WERI-Rb-1 (cell line): ENCODE data around the gene LASP1.
"Not testable (repeated sequence)": the region's sequence is repeated elsewhere in the genome, so short reads cannot be mapped to it uniquely, and the experiment has no call there.

Experiments
- DNase-seq: peaks from one replicate; pipeline ENCODE4 v3.0.0-alpha.2; 2020
- H3K27ac ChIP-seq: fragments of 250-450 bp; sonication (Bioruptor Pico); 2 replicates; pipeline ENCODE4 v1.5.1; 2020; ENCODE audit warnings: mild to moderate bottlenecking, moderate library complexity
- H3K27me3 ChIP-seq: fragments of 250-450 bp; sonication (Bioruptor Pico); 2 replicates; pipeline ENCODE4 v1.5.1; 2021; ENCODE audit warnings: mild to moderate bottlenecking, low read depth, moderate library complexity; ENCODE audit not compliant: insufficient read depth, severe bottlenecking
- H3K36me3 ChIP-seq: fragments of 250-450 bp; sonication (Bioruptor Pico); 2 replicates; pipeline ENCODE4 v1.5.1; 2020; ENCODE audit warnings: mild to moderate bottlenecking, moderate library complexity
- H3K4me3 ChIP-seq: 2 replicates; pipeline ENCODE4 v1.5.1; 2011; ENCODE audit warnings: low read depth, mild to moderate bottlenecking, control low read depth, low read length
- H3K9me3 ChIP-seq: fragments of 250-450 bp; sonication (Bioruptor Pico); 2 replicates; pipeline ENCODE4 v1.5.1; 2021; ENCODE audit warnings: mild to moderate bottlenecking, moderate library complexity; ENCODE audit not compliant: severe bottlenecking
- TF ChIP-seq, protein P1 (sequence below): IDR thresholded peaks from 2 replicates; pipeline ENCODE4 v1.5.1; 2011; ENCODE audit warnings: low read depth, mild to moderate bottlenecking, control low read depth, inconsistent platforms, low read length

Gene LASP1

DNA sequence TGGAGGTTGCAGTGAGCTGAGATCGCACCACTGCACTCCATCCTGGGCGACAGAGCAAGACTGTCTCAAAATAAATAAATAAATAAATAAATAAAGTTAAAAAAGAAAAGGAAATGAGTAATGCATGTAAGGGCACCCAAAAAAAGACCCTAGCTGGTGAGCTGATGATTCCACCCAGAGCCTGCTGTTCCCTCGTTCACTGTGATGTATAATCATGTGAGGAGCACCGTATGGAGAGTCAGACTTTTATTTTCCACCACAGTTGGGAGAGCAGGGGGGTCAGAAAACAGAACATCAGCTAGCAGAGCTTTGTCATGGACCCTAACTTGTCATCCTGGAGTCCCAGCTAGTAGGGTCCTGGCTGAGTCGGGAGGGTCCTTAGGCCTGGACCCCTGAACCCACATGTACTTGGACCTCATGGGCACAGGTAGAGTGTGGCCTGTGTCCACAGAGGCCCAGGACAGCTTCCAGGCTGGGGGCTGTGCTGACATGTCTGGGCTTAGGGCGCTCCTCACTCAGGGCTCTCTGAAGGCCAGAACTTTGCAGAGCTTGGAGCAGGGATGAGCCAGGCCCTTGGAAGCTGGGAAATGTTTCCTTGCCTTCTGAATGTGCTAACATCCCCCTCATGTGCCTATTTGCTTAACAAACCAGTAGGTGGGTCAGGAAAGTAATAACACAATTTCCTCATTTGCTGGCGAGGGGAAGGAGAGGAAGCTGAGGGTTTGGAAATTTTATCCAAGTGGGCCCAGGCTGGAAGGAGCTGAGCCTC, 36.8 kb downstream of the LASP1 start:
- DNase-seq: no peak
- Histone ChIP-seq H3K36me3 (peaks cover 10% of the 10 kb centered on the region; the same call in 1 of the 2 replicates), H3K9me3 (no peaks in the 10 kb centered on the region), H3K27me3 (no peaks in the 10 kb centered on the region), H3K27ac (no peak overlapping the region), H3K4me3 (no peak overlapping the region)
- TF ChIP-seq, protein P1, sequence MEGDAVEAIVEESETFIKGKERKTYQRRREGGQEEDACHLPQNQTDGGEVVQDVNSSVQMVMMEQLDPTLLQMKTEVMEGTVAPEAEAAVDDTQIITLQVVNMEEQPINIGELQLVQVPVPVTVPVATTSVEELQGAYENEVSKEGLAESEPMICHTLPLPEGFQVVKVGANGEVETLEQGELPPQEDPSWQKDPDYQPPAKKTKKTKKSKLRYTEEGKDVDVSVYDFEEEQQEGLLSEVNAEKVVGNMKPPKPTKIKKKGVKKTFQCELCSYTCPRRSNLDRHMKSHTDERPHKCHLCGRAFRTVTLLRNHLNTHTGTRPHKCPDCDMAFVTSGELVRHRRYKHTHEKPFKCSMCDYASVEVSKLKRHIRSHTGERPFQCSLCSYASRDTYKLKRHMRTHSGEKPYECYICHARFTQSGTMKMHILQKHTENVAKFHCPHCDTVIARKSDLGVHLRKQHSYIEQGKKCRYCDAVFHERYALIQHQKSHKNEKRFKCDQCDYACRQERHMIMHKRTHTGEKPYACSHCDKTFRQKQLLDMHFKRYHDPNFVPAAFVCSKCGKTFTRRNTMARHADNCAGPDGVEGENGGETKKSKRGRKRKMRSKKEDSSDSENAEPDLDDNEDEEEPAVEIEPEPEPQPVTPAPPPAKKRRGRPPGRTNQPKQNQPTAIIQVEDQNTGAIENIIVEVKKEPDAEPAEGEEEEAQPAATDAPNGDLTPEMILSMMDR: no peak

DNA sequence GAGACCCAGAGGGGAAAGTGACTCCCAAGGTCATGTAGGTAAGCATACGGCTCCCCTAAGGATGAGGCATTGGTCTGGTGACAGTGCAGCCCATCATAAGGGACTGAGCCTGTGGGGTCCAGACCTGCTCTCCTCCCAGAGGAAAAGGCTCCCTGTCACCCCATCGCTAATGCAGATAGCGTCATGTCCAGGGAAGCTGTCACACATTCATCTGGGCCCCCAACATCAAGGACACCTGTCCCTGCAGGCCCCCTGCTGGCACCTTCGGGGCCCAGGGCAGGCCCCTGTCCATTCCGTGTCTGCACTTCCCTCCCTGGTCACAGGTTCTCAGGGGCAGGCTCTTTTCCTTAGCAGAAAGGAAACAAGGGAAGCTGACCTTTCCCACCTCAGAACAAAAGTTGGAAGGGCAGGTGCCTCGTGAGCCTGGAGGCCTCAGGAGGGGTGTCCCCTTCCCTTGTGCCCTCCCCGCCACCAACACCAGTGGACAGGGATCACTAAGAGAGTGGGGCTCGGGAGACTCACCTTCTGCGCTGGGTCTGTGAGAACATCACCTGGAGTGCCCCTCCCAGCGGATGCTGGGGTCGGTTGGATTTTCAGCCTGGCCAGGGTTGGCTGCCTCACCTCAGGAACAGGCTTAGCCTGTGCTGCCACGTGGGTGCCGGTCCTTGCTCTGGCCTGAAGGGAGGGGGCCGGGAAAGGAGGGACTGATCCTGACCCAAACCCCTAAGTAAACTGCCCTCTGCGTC, 38.2 kb downstream of the LASP1 start:
- Histone ChIP-seq H3K36me3 (peaks cover 10% of the 10 kb centered on the region; the same call in 1 of the 2 replicates), H3K27ac (no peak overlapping the region), H3K27me3 (no peaks in the 10 kb centered on the region), H3K9me3 (no peaks in the 10 kb centered on the region), H3K4me3 (no peak overlapping the region)
- TF ChIP-seq, protein P1: 0 out of 2 replicates have a peak, but pooled peaks have one; percentile 12
- DNase-seq: no peak

DNA sequence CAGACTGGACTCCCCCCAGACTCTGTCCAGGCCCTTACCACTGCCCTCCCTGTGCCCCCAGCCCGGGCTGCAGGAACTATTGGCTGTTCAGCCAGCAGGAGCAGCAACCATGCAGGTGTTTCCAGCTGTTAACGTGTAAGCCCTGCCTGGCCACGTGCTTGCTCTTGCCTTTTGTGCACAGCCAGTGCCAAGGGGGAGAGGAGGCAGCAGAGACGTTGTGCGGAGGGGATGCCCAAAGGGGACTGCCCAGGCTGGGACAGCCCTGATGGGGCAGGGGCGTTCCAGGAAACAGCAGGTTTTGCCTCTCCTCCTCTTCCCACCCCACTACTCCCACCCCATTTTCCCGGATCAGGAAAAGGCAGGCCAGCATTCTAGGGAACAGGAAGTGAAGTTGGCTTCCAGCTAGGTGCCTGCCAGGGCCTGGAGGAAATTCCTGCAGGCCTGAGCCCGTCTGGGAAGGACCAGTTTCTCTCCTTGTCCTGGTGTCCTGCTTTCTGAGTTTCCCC, 38.9 kb downstream of the LASP1 start:
- no peaks in the 10 kb centered on the region for H3K9me3 ChIP-seq
- no peak overlapping the region for H3K4me3 ChIP-seq
- no peak for DNase-seq
- no peaks in the 10 kb centered on the region for H3K27me3 ChIP-seq
- no peak overlapping the region for H3K27ac ChIP-seq
- peaks cover 6% of the 10 kb centered on the region; the same call in 1 of the 2 replicates for H3K36me3 ChIP-seq
- TF ChIP-seq, protein P1: no peak

DNA sequence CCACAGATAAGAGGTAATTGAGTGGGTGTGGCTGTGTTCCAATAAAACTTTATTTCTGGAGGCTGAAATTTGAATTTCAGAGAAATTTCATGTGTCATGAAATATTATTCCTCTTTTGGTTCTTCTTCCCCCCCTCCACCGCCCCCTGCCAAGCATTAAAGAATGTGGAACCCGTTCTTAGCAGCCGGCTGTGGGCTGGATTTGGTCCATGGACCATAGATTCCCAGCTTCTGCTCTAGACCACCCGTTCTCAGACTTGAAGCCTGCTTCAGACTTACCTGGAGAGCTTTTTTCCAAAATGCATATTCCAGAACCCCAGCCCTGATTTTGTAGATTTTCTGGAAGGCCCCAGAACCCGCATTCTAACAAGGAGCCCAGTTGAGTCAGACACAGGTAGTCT, 40.5 kb downstream of the LASP1 start:
- no peak for DNase-seq
- no peaks in the 10 kb centered on the region for H3K27me3 ChIP-seq
- H3K27ac ChIP-seq: no peak overlapping the region
- TF ChIP-seq, protein P1: no peak
- H3K36me3 ChIP-seq: peaks cover 2% of the 10 kb centered on the region
- H3K4me3 ChIP-seq: no peak overlapping the region
- no peaks in the 10 kb centered on the region for H3K9me3 ChIP-seq

DNA sequence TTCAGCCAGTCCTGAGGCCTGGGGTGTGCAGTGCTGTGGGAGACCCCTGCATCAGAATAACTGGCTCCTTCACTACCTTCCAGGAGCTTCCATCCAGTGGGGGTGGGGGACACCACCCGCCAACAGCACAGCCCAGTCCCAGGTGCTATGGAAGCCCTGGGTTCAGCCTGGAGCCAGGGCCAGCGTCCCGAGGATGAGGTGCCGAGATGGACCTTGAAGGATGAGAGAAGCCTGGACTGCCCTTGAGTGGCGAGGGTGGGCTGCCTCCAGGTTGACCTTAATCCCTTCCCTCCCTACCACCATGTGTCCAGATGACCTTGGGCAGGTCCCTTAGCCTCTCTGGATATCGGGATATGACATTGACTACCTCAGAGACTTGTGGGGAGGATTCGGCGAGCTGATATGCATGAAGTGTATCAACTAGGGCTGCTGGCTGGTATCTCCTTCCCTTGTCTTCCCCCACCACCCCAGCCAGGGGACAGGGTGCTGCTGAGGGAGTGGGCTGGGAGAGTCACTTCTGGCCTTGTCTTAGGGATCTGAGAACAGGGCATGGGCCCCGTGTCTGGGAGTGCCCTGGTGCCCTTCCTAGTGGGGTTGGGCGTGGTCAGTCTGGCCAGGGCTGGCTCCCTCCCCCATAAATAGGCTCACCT, 41.3 kb downstream of the LASP1 start:
- no peaks in the 10 kb centered on the region for H3K27me3 ChIP-seq
- DNase-seq: no peak
- H3K9me3 ChIP-seq: no peaks in the 10 kb centered on the region
- TF ChIP-seq, protein P1: no peak
- H3K4me3 ChIP-seq: no peak overlapping the region
- H3K36me3 ChIP-seq: peaks cover 9% of the 10 kb centered on the region
- H3K27ac ChIP-seq: no peak overlapping the region

DNA sequence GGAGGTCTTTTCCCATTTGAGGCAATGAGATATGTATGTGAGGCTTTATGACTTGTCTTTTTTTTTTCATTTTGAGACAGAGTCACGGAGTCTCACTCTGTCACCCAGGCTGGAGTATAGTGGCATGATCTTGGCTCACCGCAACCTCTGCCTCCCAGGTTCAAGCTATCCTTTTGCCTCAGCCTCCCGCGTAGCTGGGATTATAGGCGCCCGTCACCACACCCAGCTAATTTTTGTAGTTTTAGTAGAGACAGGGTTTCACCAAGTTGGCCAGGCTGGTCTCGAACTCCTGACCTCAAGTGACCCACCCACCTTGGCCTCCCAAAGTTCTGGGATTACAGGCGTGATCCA, 41.8 kb downstream of the LASP1 start:
- not testable (repeated sequence) for H3K36me3 ChIP-seq, DNase-seq, H3K27ac ChIP-seq, H3K9me3 ChIP-seq, H3K4me3 ChIP-seq, H3K27me3 ChIP-seq
